Kidney epithelial cell (primary cell): ENCODE measurements around the gene ADI1. TPM values are rescaled to one million over a fixed set of nuclear protein-coding genes. Genes with fewer than 3 reads are reported as not detected.
A peak's percentile ranks its signal among the peaks of the same experiment; 100 is the strongest.

ENCODE experiments used
- DNase-seq: peaks from one replicate; pipeline ENCODE4 v3.0.0-alpha.2; 2010; ENCODE audit warnings: low read depth
- H3K27me3 ChIP-seq: 2 replicates; pipeline ENCODE4 v1.6.0; 2011; ENCODE audit warnings: low read length; ENCODE audit not compliant: control insufficient read depth, insufficient read depth
- H3K36me3 ChIP-seq: 2 replicates; pipeline ENCODE4 v1.5.1; 2011; ENCODE audit warnings: low read length; ENCODE audit not compliant: control insufficient read depth, insufficient read depth
- H3K4me3 ChIP-seq: 2 replicates; pipeline ENCODE4 v1.5.1; 2011; ENCODE audit warnings: low read depth, mild to moderate bottlenecking, control low read depth, low read length
- CTCF ChIP-seq: IDR thresholded peaks from 2 replicates; pipeline ENCODE4 v1.5.1; 2011; ENCODE audit warnings: mild to moderate bottlenecking, moderate library complexity, low read length, control low read depth, inconsistent platforms; ENCODE audit not compliant: insufficient read depth, poor library complexity, severe bottlenecking
- total RNA-seq: library from RNA; depleted of rRNA; stranded (reverse); fragments of >200 nt; gene quantifications from 2 replicates; pipeline ENCODE4 v1.2.3, GENCODE V29; 2015

ADI1 gene
- total RNA-seq, 1 donor from 2014 or later: 25.6 TPM

- no peak overlapping the region for H3K4me3 ChIP-seq
Observed at GRCh38 chr2:3523551-3524041, 4.3 kb upstream of the ADI1 start.

DNA sequence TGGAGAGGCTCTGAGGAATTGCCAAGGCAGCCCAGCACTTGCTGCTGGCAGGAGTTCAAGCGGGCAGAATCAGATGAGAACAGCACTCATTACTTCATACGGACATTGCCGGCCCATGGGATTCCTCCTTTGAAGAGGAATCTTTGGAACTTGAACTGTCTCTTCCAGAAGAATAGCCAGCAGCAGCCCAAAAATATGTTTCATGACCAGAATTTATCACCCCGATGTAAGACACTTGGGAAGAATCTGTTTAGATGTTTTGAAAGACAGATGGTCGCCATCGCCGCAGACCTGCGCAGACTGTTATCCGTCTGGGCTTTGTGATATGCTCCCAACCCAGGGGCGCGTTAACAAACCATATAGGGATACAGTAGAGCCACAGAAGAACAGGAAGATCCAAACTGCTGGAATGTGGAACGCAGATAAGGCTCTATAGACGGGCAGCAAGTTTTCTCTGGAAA lies 3.7 kb upstream of the ADI1 start:
- Histone ChIP-seq H3K27me3 (no peaks in the 10 kb centered on the region), H3K4me3 (no peak overlapping the region), H3K36me3 (no peaks in the 10 kb centered on the region)
- TF ChIP-seq CTCF: no peak
- DNase-seq: no peak

More at GRCh38 chr2:3523551-3524041, 4.3 kb upstream of the ADI1 start:
- no peak for TF ChIP-seq CTCF
- DNase-seq: no peak
- H3K36me3 ChIP-seq: no peaks in the 10 kb centered on the region
- no peaks in the 10 kb centered on the region for H3K27me3 ChIP-seq

- DNase-seq: no peak
- H3K4me3 ChIP-seq: no peak overlapping the region
- no peaks in the 10 kb centered on the region for H3K36me3 ChIP-seq
- no peak for TF ChIP-seq CTCF
- no peaks in the 10 kb centered on the region for H3K27me3 ChIP-seq
Observed at GRCh38 chr2:3520591-3520990, 1.3 kb upstream of the ADI1 start.

DNA sequence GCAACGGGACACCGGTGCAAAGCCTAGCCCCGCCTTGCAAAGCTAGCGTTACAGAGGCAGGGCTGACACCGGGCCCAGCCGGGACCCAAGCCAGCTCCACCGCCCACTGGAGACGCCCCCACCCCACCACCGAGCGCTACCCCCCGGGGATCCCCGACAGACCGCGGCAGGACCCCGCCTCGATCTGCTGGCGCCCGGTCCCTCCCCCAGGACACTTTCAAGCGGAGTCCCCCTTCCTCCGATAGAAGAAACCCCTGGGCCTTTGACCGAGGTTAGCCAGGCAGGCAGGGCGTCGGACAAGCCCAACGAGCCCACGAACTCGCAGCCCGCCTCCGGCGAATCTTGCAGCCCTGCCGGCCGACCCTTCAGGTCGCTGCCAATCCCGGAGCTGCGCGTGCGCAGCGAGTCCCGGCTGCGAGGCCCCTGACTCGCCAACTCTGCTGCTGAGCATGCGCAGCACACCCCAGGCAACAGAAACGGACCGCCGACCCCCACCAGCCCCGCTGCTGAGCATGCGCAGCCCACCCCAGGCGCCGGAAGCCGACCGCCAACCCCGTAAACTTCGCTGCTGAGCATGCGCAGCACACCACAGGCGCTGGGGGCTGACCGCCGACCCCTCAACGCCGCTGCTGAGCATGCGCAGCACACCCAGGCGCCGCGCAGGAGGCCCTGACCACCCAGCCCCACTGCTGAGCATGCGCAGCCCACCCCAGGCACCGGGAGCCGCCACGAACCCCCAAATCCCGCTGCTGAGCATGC lies 656 bp downstream of the ADI1 start:
- no peak for TF ChIP-seq CTCF

DNA sequence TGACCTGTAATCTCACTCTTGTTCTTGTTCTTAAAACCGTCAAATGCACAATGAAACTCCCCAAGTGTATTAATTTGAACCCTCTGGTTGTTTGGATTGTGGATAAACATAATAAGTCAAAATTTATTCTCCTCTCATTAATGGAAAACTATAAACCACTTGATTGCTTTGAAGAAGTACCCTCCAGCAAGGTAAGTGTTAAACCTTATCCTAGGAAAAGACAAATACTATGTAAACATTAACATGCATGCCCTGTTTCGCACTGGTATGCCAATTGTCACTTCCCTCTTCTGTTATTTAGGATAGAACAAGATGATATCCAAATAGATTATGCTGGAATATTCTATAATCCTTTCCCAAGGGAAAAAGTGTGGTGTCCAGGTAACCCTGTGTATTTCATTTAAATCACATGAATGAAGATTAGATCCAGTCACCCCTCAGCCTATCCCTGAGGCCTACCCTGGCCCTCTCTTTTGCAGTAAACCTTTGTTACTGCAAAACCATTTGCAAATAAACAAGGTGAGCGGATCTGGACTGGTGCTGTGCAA lies 1.3 kb downstream of the ADI1 start:
- Histone ChIP-seq H3K4me3 (peak overlapping the region; percentile 72), H3K27me3 (no peaks in the 10 kb centered on the region), H3K36me3 (no peaks in the 10 kb centered on the region)
- DNase-seq: no peak
- no peak for TF ChIP-seq CTCF

More for the DNA sequence above, 656 bp downstream of the ADI1 start:
- Histone ChIP-seq H3K36me3 (no peaks in the 10 kb centered on the region), H3K4me3 (peak overlapping the region; percentile 72), H3K27me3 (no peaks in the 10 kb centered on the region)
- DNase-seq: peak; percentile 85
